Peyer's patch (tissue), 4 donors: Measurements from ENCODE around the gene C2.

Experiments
- POLR2A ChIP-seq, 2 donors: fragments of 450-650 bp; IDR thresholded peaks; one replicate each; pipeline ENCODE4 v1.5.1; 2017; ENCODE audit warnings: antibody characterized with exemption in 2 of 2, mild to moderate bottlenecking in 2 of 2, moderate library complexity in 2 of 2
- TF ChIP-seq, protein P1 (sequence below), 6 experiments: fragments of 450-650 bp in 4 of 6; fragments of 200-600 bp in 2 of 6; sonication (generic) in 1 of 6; IDR thresholded peaks; one replicate each; pipeline ENCODE4 v1.5.1; 2017 to 2019; ENCODE audit warnings: antibody characterized with exemption in 6 of 6, mild to moderate bottlenecking in 3 of 6, moderate library complexity in 1 of 6

DNA sequence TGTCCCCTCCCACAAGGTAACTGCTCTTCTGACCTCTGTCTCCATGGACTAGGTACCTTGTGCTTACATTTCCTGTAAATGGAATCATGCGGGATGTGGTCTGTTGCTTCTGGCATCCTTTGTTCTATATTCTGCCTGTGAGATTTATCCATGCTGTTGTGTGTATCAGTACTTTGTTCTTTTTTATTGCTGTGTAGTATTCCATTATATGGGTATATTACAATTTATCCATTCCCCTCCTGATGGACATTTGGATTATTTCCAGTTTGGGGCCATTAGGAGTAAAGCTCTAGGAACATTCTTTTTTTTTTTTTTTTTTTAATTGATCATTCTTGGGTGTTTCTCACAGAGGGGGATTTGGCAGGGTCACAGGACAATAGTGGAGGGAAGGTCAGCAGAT lies 3.4 kb downstream of the C2 start:
- TF ChIP-seq, protein P1, sequence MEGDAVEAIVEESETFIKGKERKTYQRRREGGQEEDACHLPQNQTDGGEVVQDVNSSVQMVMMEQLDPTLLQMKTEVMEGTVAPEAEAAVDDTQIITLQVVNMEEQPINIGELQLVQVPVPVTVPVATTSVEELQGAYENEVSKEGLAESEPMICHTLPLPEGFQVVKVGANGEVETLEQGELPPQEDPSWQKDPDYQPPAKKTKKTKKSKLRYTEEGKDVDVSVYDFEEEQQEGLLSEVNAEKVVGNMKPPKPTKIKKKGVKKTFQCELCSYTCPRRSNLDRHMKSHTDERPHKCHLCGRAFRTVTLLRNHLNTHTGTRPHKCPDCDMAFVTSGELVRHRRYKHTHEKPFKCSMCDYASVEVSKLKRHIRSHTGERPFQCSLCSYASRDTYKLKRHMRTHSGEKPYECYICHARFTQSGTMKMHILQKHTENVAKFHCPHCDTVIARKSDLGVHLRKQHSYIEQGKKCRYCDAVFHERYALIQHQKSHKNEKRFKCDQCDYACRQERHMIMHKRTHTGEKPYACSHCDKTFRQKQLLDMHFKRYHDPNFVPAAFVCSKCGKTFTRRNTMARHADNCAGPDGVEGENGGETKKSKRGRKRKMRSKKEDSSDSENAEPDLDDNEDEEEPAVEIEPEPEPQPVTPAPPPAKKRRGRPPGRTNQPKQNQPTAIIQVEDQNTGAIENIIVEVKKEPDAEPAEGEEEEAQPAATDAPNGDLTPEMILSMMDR (IDR thresholded peaks at IDR 0.05), result no peak
- TF ChIP-seq POLR2A (IDR thresholded peaks at IDR 0.05), result no peak
